Keratinocyte (primary cell): ENCODE measurements around the gene SPACA9.
A peak's percentile ranks its signal among the peaks of the same experiment; 100 is the strongest.

ENCODE experiments used
- EZH2 ChIP-seq: IDR thresholded peaks from one replicate; pipeline ENCODE4 v1.6.1; 2012; ENCODE audit warnings: inconsistent platforms, mild to moderate bottlenecking, low read length, moderate library complexity
- TF ChIP-seq, protein P1 (sequence below), 3 experiments: IDR thresholded peaks in 1 of 3; conservative IDR thresholded peaks in 1 of 3; optimal IDR thresholded peaks in 1 of 3; 2 replicates in 2 of 3; 3 replicates in 1 of 3; pipeline versions ENCODE3 to v1.5.1; 2011; ENCODE audit warnings: low read length in 3 of 3, mild to moderate bottlenecking in 3 of 3, moderate library complexity in 2 of 3, control low read depth in 1 of 3, inconsistent platforms in 1 of 3; ENCODE audit not compliant: insufficient read depth in 2 of 3; ENCODE audit errors: extremely low read depth in 1 of 3

DNA sequence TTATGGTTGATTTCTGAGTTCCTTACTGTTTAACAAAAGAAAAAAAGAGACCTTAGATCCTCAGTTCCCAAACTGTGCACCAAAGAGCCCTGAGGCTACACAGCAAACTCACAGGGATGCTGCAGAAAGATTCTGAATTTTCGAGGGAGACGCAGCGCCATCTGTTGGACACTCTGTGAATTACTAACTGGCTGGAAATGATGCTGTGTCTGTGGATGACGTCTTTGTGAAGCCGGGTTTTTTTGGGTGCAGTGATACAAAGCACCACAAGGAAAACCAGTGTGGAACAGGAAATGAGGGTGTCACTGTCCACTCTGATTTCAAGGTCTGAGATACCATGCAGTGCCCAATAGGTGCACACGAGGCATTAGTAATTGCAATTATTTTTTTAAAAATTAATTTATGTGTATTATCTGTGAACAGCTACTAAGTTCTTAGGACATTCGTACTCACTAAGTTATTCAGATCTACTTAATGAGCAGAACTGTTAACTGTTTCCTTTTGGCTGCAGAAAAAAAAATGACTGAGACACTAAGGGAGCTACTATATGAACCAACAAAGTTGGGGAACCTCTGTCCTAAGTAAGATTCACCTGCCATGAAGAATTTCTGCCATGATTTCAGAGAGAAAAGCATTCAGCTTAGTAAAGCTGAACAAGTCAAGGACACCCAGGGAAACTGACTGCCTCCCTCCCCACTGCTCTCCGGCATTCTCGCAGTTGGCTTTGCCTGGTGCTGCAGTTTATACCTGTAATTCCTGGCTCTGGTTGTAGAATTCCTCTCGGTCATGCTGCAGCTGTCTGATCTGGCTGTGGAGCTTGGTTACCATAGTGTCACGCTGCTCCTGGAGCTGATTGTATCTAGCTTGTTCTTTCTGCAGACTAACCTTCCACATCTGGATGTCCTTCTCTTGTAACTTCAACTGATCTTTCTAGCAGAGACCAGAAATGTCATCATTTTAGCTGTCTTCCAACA, 23.4 kb downstream of the SPACA9 start:
- TF ChIP-seq, protein P1, sequence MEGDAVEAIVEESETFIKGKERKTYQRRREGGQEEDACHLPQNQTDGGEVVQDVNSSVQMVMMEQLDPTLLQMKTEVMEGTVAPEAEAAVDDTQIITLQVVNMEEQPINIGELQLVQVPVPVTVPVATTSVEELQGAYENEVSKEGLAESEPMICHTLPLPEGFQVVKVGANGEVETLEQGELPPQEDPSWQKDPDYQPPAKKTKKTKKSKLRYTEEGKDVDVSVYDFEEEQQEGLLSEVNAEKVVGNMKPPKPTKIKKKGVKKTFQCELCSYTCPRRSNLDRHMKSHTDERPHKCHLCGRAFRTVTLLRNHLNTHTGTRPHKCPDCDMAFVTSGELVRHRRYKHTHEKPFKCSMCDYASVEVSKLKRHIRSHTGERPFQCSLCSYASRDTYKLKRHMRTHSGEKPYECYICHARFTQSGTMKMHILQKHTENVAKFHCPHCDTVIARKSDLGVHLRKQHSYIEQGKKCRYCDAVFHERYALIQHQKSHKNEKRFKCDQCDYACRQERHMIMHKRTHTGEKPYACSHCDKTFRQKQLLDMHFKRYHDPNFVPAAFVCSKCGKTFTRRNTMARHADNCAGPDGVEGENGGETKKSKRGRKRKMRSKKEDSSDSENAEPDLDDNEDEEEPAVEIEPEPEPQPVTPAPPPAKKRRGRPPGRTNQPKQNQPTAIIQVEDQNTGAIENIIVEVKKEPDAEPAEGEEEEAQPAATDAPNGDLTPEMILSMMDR (optimal IDR thresholded peaks at IDR 0.05 in 1 of 3, IDR thresholded peaks at IDR 0.05 in 1 of 3, conservative IDR thresholded peaks at IDR 0.05 in 1 of 3; ENCODE audit: extremely low read depth in 1 of 3, insufficient read depth in 2 of 3, low read length in 3 of 3), result peak; percentile 78 to 99 (median 92)
- TF ChIP-seq EZH2, result no peak
